GM19025 (cell line): ENCODE results near the gene MAPKAPK5.
"Not testable (repeated sequence)": the region's sequence is repeated elsewhere in the genome, so short reads cannot be mapped to it uniquely, and the experiment has no call there.

Experiments
- ATAC-seq: cut with Tn5 transposase; IDR thresholded peaks from one replicate; pipeline ENCODE4 v1.9.1; 2021; ENCODE audit warnings: mild to moderate bottlenecking, low read depth, moderate library complexity; ENCODE audit not compliant: unreplicated experiment

Gene MAPKAPK5

GRCh38 chr12:111881716-111882115, 39.7 kb downstream of the MAPKAPK5 start:
- ATAC-seq: no peak

DNA sequence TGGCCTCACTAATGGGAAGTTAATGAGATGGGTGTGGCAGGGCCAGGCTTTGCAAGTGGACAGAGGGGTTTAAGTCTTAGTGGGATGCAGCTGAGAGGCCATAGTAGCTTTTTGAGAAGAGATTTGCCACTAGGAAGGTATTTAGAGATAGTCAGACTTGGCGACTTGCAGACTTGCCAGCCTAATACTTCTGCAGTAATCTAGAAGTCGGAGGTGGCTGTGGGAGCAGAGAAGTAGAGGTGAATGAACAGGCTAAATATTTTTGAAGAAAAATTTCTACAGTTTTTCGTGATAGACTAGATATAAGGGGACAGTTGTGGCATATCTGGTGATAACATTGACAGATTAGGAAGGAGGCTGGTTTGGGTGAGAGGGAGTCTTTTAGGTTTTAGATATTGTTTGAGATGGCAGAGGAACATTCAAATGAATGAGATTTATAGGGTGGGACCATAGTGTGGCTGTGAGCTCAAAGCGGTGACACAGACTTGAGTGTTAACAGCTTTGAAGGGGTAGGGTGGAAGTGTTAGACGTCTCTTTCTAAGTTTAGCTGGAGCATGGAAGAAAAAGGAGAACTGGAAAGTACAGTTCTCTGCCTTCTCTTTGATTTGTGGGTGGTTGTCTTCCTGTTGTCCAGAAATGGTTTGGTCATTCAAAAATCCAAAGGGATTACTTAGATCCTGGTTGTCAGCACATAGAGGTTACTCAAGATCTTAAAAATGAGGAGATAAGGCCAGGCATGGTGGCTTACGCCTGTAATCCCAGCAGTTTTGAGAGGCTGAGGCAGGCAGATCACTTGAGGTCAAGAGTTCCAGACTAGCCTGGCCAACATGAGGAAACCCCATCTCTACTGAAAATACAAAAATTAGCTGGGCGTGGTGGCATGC, 44.9 kb downstream of the MAPKAPK5 start:
- ATAC-seq: no peak

- no peak for ATAC-seq
Measured at GRCh38 chr12:111887926-111888745, 46.1 kb downstream of the MAPKAPK5 start.

- ATAC-seq: no peak
Measured at GRCh38 chr12:111893287-111893686, 51.3 kb downstream of the MAPKAPK5 start.

DNA sequence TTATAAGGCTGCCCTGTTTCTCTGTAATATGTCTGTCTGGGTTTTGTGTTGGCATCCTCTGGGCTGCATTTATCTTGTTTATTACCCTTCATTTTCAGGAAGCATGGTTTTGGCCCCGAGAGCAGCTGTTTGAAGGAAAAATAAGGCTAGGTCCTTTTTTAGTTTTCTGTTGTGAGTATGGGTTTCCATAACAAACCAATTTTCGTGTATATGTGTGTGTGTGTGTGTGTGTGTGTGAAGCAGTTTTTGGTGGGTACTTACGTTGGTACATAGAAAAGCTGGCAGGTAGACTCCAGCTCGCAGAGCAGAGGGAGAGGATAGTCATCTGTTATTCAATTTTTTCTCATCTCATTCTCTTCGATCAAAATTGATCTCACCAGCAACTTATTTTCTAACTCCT, 52.5 kb downstream of the MAPKAPK5 start:
- no peak for ATAC-seq

DNA sequence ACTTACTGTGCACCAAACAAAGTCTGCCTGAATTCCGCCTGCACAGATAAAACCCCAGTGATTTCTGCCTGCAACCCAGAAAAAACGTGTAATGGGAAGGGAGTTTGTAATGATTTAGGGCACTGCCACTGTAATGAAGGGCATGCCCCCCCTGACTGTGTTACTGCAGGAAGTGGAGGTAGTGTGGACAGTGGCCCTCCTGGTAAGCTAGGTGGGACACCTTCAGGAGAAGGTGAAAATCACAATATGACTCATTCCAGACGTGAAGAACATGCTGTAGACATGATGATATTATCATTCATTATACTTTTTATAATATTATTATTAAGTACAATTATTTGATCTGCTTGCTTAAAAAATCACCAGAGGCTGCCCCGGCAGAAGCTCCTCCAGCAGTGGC, 59.2 kb downstream of the MAPKAPK5 start:
- no peak for ATAC-seq

DNA sequence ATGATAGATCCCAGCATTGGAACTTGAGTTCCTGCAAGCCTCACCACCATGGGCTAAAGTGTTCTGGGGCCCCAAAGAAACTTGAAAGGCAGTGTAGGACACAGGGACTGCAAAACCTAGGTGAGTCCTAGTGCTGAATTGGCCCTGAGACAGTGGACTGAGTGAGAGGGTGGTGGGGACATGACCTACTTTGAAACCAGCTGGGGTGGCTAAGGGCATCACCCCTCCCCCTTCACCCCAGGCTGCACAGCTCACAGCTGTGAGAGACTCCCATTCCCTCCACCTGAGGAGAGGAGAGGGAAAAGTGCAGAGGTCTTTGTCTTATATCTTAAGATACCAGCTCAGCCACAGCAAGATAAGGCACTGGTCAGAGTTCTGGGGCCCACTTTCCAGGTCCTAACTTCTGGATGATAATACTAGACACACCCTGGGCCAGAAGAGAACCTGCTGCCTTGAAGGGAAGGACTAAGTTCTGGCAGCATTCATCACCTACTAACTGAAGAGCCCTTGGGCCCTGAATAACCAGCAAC, 62.5 kb downstream of the MAPKAPK5 start:
- ATAC-seq: no peak

DNA sequence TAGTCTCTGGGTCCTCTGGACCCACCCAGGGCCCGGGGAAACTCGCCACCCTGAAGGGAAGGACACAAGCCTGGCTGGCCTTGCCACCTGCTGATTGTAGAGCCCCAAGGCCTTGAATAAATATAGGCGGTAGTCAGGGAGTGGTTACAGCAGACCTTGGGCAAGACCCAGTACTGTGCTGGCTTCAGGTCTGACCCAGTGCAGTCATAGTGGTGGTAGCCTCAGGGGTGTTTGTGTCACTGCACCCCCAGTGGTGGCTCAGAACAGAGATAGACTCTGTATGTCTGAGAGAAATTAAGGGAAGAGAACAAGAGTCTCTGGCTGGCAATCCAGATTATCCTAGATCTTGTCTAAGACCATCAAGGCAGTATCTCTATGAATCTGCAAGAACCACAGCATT, 63.5 kb downstream of the MAPKAPK5 start:
- no peak for ATAC-seq

- ATAC-seq: no peak
Measured at GRCh38 chr12:111907740-111908139, 65.7 kb downstream of the MAPKAPK5 start.

DNA sequence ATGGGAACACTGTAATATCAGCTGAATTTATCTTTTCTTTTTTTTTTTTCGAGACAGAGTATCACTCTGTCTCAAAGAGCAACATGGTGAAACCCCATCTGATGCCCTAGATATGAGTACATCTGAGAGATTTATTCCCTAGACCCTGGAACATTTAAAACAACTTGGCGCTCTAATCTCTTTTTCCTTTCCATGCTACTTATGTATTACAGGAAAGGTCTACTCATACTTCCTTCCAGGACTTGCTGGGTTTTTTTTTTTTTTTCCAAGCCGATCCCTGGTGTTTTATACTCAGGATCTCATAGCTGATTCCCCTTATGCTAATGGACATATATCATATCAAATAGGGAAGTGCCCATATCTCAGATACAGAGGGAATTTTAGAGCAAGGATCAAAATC, 83.1 kb downstream of the MAPKAPK5 start:
- no peak for ATAC-seq

DNA sequence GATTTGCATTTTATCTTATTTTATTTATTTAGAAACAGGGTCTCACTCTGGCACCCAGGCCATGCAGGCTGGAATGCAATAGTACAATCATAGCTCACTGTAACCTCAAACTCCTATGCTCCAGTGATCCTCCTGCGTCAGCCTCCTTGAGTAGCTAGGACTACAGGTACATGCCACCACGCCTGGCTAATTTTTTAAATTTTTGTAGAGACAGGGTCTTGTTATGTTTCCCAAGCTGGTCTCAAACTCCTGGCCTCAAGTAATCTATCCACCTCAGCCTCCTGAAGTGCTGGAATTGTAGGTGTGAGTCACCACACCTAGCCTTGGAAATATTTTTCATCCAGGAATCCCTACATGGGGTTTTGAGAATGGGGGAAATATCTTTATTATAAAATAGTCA, 84.6 kb downstream of the MAPKAPK5 start:
- no peak for ATAC-seq

- ATAC-seq: no peak
Measured at GRCh38 chr12:111927346-111927745, 85.3 kb downstream of the MAPKAPK5 start.

- ATAC-seq: no peak
Measured at GRCh38 chr12:111932241-111932640, 90.2 kb downstream of the MAPKAPK5 start.

DNA sequence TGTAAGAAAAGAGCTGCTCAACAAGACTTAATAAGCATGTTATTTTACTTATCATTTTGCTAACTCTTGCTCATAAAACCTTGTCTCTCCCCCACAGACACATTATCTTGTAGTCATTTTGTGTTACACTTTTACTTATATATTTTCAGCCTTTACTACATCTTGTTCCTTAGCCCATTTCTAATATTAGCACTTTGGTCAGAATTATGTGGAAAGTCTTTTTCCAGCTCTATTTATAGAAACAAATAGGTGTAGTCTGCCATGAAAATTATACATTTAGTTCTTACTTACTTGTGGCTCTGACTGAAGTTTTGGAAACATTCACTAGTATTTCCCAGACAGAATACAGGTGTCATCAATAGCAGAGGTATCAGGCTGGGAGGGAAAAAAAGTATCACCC, 94.8 kb downstream of the MAPKAPK5 start:
- no peak for ATAC-seq

DNA sequence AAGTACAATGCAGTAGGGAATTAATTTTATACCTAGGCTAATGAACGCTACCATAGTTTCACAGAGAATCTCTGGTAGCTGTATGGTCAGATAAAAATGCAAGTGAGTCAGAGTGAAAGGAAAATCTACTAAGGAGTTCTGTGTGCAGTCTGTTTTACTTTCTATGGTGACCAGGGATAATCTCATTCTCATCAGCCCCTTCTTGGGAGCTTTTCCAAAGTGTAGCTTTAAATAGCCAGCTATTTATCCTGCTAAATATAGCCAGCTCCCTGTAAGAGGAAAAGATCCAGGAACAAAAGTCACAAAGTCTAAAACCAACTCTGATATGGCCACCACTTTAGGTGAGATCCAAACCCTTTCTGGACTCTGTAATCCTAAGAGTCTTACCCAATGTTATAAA, 95.4 kb downstream of the MAPKAPK5 start:
- ATAC-seq: no peak

GRCh38 chr12:111942557-111942956, 100.5 kb downstream of the MAPKAPK5 start:
- no peak for ATAC-seq

DNA sequence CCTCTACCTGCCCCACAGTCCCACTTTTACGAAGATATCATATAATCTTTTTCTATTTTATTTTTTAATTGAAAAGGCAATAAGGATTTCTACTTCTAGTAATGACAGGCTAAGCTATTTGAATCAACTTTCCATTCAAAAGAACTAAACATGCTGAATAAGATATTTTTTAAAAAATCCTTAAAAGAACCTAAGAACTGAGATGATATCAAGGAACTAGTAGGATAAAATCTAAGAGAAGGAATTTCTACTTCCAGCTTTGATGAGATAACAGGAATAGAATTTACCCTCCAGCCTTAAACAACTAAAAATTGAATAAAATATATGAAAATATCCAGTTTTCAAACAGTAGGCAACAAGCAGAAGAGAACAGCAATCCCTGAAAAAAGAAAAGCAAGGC, 101.9 kb downstream of the MAPKAPK5 start:
- no peak for ATAC-seq

GRCh38 chr12:111950961-111951676, 109.1 kb downstream of the MAPKAPK5 start:
- not testable (repeated sequence) for ATAC-seq
